ENCODE measurements around the gene FOCAD. TPM values are rescaled to one million over a fixed set of nuclear protein-coding genes. Genes with fewer than 3 reads are reported as not detected.
A peak's percentile ranks its signal among the peaks of the same experiment; 100 is the strongest.

The FOCAD gene
- total RNA-seq, 1 donor from 2014 or later = 38.4 TPM

GRCh38 chr9:20870115-20870514 is 186.1 kb downstream of the FOCAD start:
- Mint-ChIP-seq H3K27me3 (ENCODE audit: unreplicated experiment) (no peaks in the 10 kb centered on the region), H3K27ac (ENCODE audit: unreplicated experiment) (no peak overlapping the region), H3K36me3 (ENCODE audit: unreplicated experiment) (peaks cover 8% of the 10 kb centered on the region), H3K4me1 (ENCODE audit: unreplicated experiment) (peaks cover 26% of the 10 kb centered on the region), H3K4me3 (ENCODE audit: unreplicated experiment) (no peak overlapping the region), H3K9me3 (ENCODE audit: unreplicated experiment) (no peaks in the 10 kb centered on the region)
- TF ChIP-seq CTCF (IDR thresholded peaks at IDR 0.05) = no peak
- no peak for DNase-seq (ENCODE audit: extremely low spot score, unreplicated experiment)

- no peak for DNase-seq (ENCODE audit: extremely low spot score, unreplicated experiment)
- H3K4me3 Mint-ChIP-seq (ENCODE audit: unreplicated experiment) = no peak overlapping the region
- peak overlapping the region; percentile 59 for H3K27ac Mint-ChIP-seq (ENCODE audit: unreplicated experiment)
These were observed 188.4 kb downstream of the FOCAD start for GRCh38 chr9:20872340-20872977.

GRCh38 chr9:20873240-20873865 is 189.3 kb downstream of the FOCAD start:
- peak overlapping the region; percentile 37 for H3K4me3 Mint-ChIP-seq (ENCODE audit: unreplicated experiment)
- H3K27me3 Mint-ChIP-seq (ENCODE audit: unreplicated experiment) = no peaks in the 10 kb centered on the region
- DNase-seq (ENCODE audit: extremely low spot score, unreplicated experiment) = no peak
- peaks cover 38% of the 10 kb centered on the region for H3K4me1 Mint-ChIP-seq (ENCODE audit: unreplicated experiment)
- peak overlapping the region; percentile 59 for H3K27ac Mint-ChIP-seq (ENCODE audit: unreplicated experiment)
- TF ChIP-seq CTCF (IDR thresholded peaks at IDR 0.05) = no peak
- H3K36me3 Mint-ChIP-seq (ENCODE audit: unreplicated experiment) = peaks cover 7% of the 10 kb centered on the region
- no peaks in the 10 kb centered on the region for H3K9me3 Mint-ChIP-seq (ENCODE audit: unreplicated experiment)

More at GRCh38 chr9:20872340-20872977, 188.4 kb downstream of the FOCAD start:
- Mint-ChIP-seq H3K9me3 (ENCODE audit: unreplicated experiment) (no peaks in the 10 kb centered on the region), H3K36me3 (ENCODE audit: unreplicated experiment) (peaks cover 6% of the 10 kb centered on the region), H3K27me3 (ENCODE audit: unreplicated experiment) (no peaks in the 10 kb centered on the region), H3K4me1 (ENCODE audit: unreplicated experiment) (peaks cover 38% of the 10 kb centered on the region)
- TF ChIP-seq CTCF (IDR thresholded peaks at IDR 0.05) = no peak

GRCh38 chr9:20880271-20880670 is 196.2 kb downstream of the FOCAD start:
- no peaks in the 10 kb centered on the region for H3K9me3 Mint-ChIP-seq (ENCODE audit: unreplicated experiment)
- H3K4me1 Mint-ChIP-seq (ENCODE audit: unreplicated experiment) = peaks cover 11% of the 10 kb centered on the region
- peaks cover 12% of the 10 kb centered on the region for H3K36me3 Mint-ChIP-seq (ENCODE audit: unreplicated experiment)
- no peak overlapping the region for H3K4me3 Mint-ChIP-seq (ENCODE audit: unreplicated experiment)
- no peak for TF ChIP-seq CTCF (IDR thresholded peaks at IDR 0.05)
- no peak for DNase-seq (ENCODE audit: extremely low spot score, unreplicated experiment)
- H3K27ac Mint-ChIP-seq (ENCODE audit: unreplicated experiment) = no peak overlapping the region
- no peaks in the 10 kb centered on the region for H3K27me3 Mint-ChIP-seq (ENCODE audit: unreplicated experiment)

GRCh38 chr9:20880675-20881074 is 196.6 kb downstream of the FOCAD start:
- no peak overlapping the region for H3K27ac Mint-ChIP-seq (ENCODE audit: unreplicated experiment)
- peaks cover 9% of the 10 kb centered on the region for H3K4me1 Mint-ChIP-seq (ENCODE audit: unreplicated experiment)
- H3K4me3 Mint-ChIP-seq (ENCODE audit: unreplicated experiment) = no peak overlapping the region
- DNase-seq (ENCODE audit: extremely low spot score, unreplicated experiment) = no peak
- TF ChIP-seq CTCF (IDR thresholded peaks at IDR 0.05) = peak; percentile 17
- no peaks in the 10 kb centered on the region for H3K27me3 Mint-ChIP-seq (ENCODE audit: unreplicated experiment)
- H3K36me3 Mint-ChIP-seq (ENCODE audit: unreplicated experiment) = peaks cover 12% of the 10 kb centered on the region
- no peaks in the 10 kb centered on the region for H3K9me3 Mint-ChIP-seq (ENCODE audit: unreplicated experiment)

All from osteocyte (in vitro differentiated cells).